ENCODE measurements around the gene GRM7. TPM values are rescaled to one million over a fixed set of nuclear protein-coding genes. Genes with fewer than 3 reads are reported as not detected.

The GRM7 gene
- total and polyA plus RNA-seq, 2 of the 4 experiments (the other 2 are of a cell fraction): not detected

DNA sequence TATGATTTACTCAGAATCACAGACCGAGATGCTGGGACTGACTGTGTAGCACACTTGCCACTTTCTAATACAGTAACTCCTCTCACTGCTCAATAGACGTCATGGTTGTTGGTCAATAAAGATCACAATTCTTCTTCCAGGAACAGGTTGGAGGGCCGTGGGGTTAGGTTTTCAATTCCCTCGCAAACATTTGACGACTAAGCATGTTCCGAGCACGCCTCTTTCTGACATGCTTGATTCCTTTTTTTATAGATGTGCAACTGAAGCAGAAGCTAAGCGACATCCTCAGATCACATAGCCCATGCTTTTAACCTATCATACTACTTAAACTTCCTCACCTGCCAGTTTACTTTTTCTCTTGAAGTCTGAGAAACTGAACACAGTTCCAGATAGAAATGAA, 61.0 kb downstream of the GRM7 start:
- Histone ChIP-seq H3K79me1 (ENCODE audit: low read depth in 1 of 2, low read length in 2 of 2) (no peaks in the 10 kb centered on the region), H3K23ac (ENCODE audit: low read depth, low read length) (no peak overlapping the region), H3K18ac (ENCODE audit: low read depth, low read length) (no peak overlapping the region), H3K9me3 (ENCODE audit: control insufficient read depth, insufficient read depth, low read length) (peaks cover 8% of the 10 kb centered on the region), H2AFZ (replicated peaks; ENCODE audit: low read length, poor library complexity) (no peak overlapping the region), H3K27ac (ENCODE audit: insufficient read depth, low read length) (no peak overlapping the region), H4K91ac (ENCODE audit: insufficient read depth, low read depth, low read length) (no peak overlapping the region), H2BK20ac (ENCODE audit: low read depth, low read length) (no peak overlapping the region), H3K9me1 (ENCODE audit: insufficient read depth, low read length) (no peaks in the 10 kb centered on the region), H4K8ac (ENCODE audit: low read depth in 2 of 2, low read length in 2 of 2) (no peak overlapping the region), H3K4me1 (ENCODE audit: control insufficient read depth, insufficient read depth, low read length) (no peaks in the 10 kb centered on the region), H3K4ac (ENCODE audit: low read depth, low read length) (no peak overlapping the region), H3K9ac (ENCODE audit: low read depth, low read length) (no peak overlapping the region), H2BK5ac (ENCODE audit: low read depth, low read length, poor library complexity, severe bottlenecking) (no peak overlapping the region), H2AK9ac (replicated peaks; ENCODE audit: low read depth, low read length, poor library complexity) (no peak overlapping the region), H2BK15ac (ENCODE audit: low read depth, low read length) (no peak overlapping the region), H2AK5ac (ENCODE audit: low read depth, low read length) (no peak overlapping the region), H3K56ac (ENCODE audit: extremely low read depth, insufficient read depth, low read length) (no peak overlapping the region), H2BK120ac (ENCODE audit: low read depth, low read length) (no peak overlapping the region), H4K20me1 (ENCODE audit: insufficient read depth, low read length) (no peaks in the 10 kb centered on the region), H3K14ac (replicated peaks; ENCODE audit: low read depth, low read length) (no peak overlapping the region), H3K4me2 (ENCODE audit: low read depth, low read length) (no peak overlapping the region), H3K27me3 (ENCODE audit: control insufficient read depth, insufficient read depth, low read length) (no peaks in the 10 kb centered on the region), H4K5ac (ENCODE audit: low read depth, low read length) (no peak overlapping the region), H3K4me3 (ENCODE audit: insufficient read depth, low read depth, low read length) (no peak overlapping the region), H3K36me3 (ENCODE audit: control insufficient read depth, insufficient read depth, low read length) (no peaks in the 10 kb centered on the region)
- DNase-seq (no peak), ATAC-seq (ENCODE audit: low read depth) (no peak)
- intact Hi-C loops (cut with micrococcal nuclease) (no loop called here), dilution Hi-C loops (cut with HindIII; ENCODE audit: low sequenced_read_pairs, unreplicated experiment) (no loop called here), in situ Hi-C loops (cut with MboI; ENCODE audit: low sequenced_read_pairs) (no loop called here)
- BruUV-seq (replicated peaks): no TSS peak
- ChIA-PET CTCF (no interaction called here), POLR2A (ENCODE audit: unreplicated experiment) (no interaction called here)
- TF ChIP-seq, protein P1, sequence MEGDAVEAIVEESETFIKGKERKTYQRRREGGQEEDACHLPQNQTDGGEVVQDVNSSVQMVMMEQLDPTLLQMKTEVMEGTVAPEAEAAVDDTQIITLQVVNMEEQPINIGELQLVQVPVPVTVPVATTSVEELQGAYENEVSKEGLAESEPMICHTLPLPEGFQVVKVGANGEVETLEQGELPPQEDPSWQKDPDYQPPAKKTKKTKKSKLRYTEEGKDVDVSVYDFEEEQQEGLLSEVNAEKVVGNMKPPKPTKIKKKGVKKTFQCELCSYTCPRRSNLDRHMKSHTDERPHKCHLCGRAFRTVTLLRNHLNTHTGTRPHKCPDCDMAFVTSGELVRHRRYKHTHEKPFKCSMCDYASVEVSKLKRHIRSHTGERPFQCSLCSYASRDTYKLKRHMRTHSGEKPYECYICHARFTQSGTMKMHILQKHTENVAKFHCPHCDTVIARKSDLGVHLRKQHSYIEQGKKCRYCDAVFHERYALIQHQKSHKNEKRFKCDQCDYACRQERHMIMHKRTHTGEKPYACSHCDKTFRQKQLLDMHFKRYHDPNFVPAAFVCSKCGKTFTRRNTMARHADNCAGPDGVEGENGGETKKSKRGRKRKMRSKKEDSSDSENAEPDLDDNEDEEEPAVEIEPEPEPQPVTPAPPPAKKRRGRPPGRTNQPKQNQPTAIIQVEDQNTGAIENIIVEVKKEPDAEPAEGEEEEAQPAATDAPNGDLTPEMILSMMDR (conservative IDR thresholded peaks at IDR 0.05; ENCODE audit: low read depth, low read length): no peak
- TF ChIP-seq MXI1 (IDR thresholded peaks at IDR 0.05; ENCODE audit: borderline replicate concordance, low read depth, low read length): no peak
- no peak for TF ChIP-seq POLR2A (IDR thresholded peaks at IDR 0.05; ENCODE audit: low read depth, low read length)
- TF ChIP-seq RCOR1 (IDR thresholded peaks at IDR 0.05; ENCODE audit: insufficient replicate concordance, low read length): no peak
- no peak for TF ChIP-seq MAZ (IDR thresholded peaks at IDR 0.05; ENCODE audit: borderline replicate concordance, low read depth, low read length)
- no peak for TF ChIP-seq CEBPB (IDR thresholded peaks at IDR 0.05; ENCODE audit: low read depth, low read length)
- TF ChIP-seq ELK1 (IDR thresholded peaks at IDR 0.05; ENCODE audit: borderline replicate concordance, low read depth, low read length): no peak
- no peak for TF ChIP-seq CHD1 (IDR thresholded peaks at IDR 0.05; ENCODE audit: low read depth, low read length)
- no peak for TF ChIP-seq BHLHE40 (IDR thresholded peaks at IDR 0.05; ENCODE audit: low read depth, low read length)
- no peak for TF ChIP-seq MAFK (IDR thresholded peaks at IDR 0.05; ENCODE audit: low read depth, low read length)
- TF ChIP-seq, protein P2, sequence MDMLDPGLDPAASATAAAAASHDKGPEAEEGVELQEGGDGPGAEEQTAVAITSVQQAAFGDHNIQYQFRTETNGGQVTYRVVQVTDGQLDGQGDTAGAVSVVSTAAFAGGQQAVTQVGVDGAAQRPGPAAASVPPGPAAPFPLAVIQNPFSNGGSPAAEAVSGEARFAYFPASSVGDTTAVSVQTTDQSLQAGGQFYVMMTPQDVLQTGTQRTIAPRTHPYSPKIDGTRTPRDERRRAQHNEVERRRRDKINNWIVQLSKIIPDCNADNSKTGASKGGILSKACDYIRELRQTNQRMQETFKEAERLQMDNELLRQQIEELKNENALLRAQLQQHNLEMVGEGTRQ (IDR thresholded peaks at IDR 0.05; ENCODE audit: low read depth, low read length): no peak
- no CpG with 5 or more reads among the region's 8 CpGs for WGBS, 2 experiments (ENCODE audit: extremely low coverage in 2 of 2, insufficient read length in 1 of 2)

All from IMR-90 (cell line).